ENCODE measurements around the gene KRT28.

KRT28 gene

GRCh38 chr17:40816569-40816968 lies 16.8 kb upstream of the KRT28 start:
- TF ChIP-seq TAF1 (IDR thresholded peaks at IDR 0.05; ENCODE audit: borderline replicate concordance, insufficient read depth, low read length): no peak
- no peak for TF ChIP-seq POLR2AphosphoS5 (IDR thresholded peaks at IDR 0.05; ENCODE audit: low read depth, low read length)
- TF ChIP-seq REST (IDR thresholded peaks at IDR 0.05; ENCODE audit: insufficient read depth in 1 of 2, low read depth in 2 of 2, low read length in 2 of 2): no peak
- TF ChIP-seq SIN3A (IDR thresholded peaks at IDR 0.05; ENCODE audit: borderline replicate concordance, insufficient read depth, low read length): no peak
- TF ChIP-seq FOXP2 (optimal IDR thresholded peaks at IDR 0.05; ENCODE audit: borderline replicate concordance, extremely low read depth, extremely low read length, insufficient read depth): no peak

GRCh38 chr17:40815381-40815780 lies 15.6 kb upstream of the KRT28 start:
- TF ChIP-seq FOXP2 (optimal IDR thresholded peaks at IDR 0.05; ENCODE audit: borderline replicate concordance, extremely low read depth, extremely low read length, insufficient read depth): no peak
- TF ChIP-seq REST (IDR thresholded peaks at IDR 0.05; ENCODE audit: insufficient read depth in 1 of 2, low read depth in 2 of 2, low read length in 2 of 2): no peak
- no peak for TF ChIP-seq TAF1 (IDR thresholded peaks at IDR 0.05; ENCODE audit: borderline replicate concordance, insufficient read depth, low read length)
- TF ChIP-seq POLR2AphosphoS5 (IDR thresholded peaks at IDR 0.05; ENCODE audit: low read depth, low read length): no peak
- TF ChIP-seq SIN3A (IDR thresholded peaks at IDR 0.05; ENCODE audit: borderline replicate concordance, insufficient read depth, low read length): no peak

GRCh38 chr17:40813804-40814203 lies 14.0 kb upstream of the KRT28 start:
- TF ChIP-seq TAF1 (IDR thresholded peaks at IDR 0.05; ENCODE audit: borderline replicate concordance, insufficient read depth, low read length) (no peak), SIN3A (IDR thresholded peaks at IDR 0.05; ENCODE audit: borderline replicate concordance, insufficient read depth, low read length) (no peak), REST (IDR thresholded peaks at IDR 0.05; ENCODE audit: insufficient read depth in 1 of 2, low read depth in 2 of 2, low read length in 2 of 2) (no peak), POLR2AphosphoS5 (IDR thresholded peaks at IDR 0.05; ENCODE audit: low read depth, low read length) (no peak), FOXP2 (optimal IDR thresholded peaks at IDR 0.05; ENCODE audit: borderline replicate concordance, extremely low read depth, extremely low read length, insufficient read depth) (no peak)

- no peak for TF ChIP-seq POLR2AphosphoS5 (IDR thresholded peaks at IDR 0.05; ENCODE audit: low read depth, low read length)
- no peak for TF ChIP-seq TAF1 (IDR thresholded peaks at IDR 0.05; ENCODE audit: borderline replicate concordance, insufficient read depth, low read length)
- no peak for TF ChIP-seq REST (IDR thresholded peaks at IDR 0.05; ENCODE audit: insufficient read depth in 1 of 2, low read depth in 2 of 2, low read length in 2 of 2)
- no peak for TF ChIP-seq FOXP2 (optimal IDR thresholded peaks at IDR 0.05; ENCODE audit: borderline replicate concordance, extremely low read depth, extremely low read length, insufficient read depth)
- TF ChIP-seq SIN3A (IDR thresholded peaks at IDR 0.05; ENCODE audit: borderline replicate concordance, insufficient read depth, low read length): no peak
Measured at GRCh38 chr17:40812639-40813038, 12.9 kb upstream of the KRT28 start.

- TF ChIP-seq REST (IDR thresholded peaks at IDR 0.05; ENCODE audit: insufficient read depth in 1 of 2, low read depth in 2 of 2, low read length in 2 of 2): no peak
- TF ChIP-seq POLR2AphosphoS5 (IDR thresholded peaks at IDR 0.05; ENCODE audit: low read depth, low read length): no peak
- no peak for TF ChIP-seq TAF1 (IDR thresholded peaks at IDR 0.05; ENCODE audit: borderline replicate concordance, insufficient read depth, low read length)
- TF ChIP-seq SIN3A (IDR thresholded peaks at IDR 0.05; ENCODE audit: borderline replicate concordance, insufficient read depth, low read length): no peak
- no peak for TF ChIP-seq FOXP2 (optimal IDR thresholded peaks at IDR 0.05; ENCODE audit: borderline replicate concordance, extremely low read depth, extremely low read length, insufficient read depth)
Measured at GRCh38 chr17:40810494-40810893, 10.7 kb upstream of the KRT28 start.

All from PFSK-1 (cell line).